Gastroesophageal sphincter (tissue), 3 donors: ENCODE data around the gene UGGT1.
A peak's percentile ranks its signal among the peaks of the same experiment; 100 is the strongest.

Source experiments
- CTCF ChIP-seq, 4 experiments: fragments of 200-600 bp in 2 of 4; fragments of 450-650 bp in 2 of 4; sonication (generic) in 1 of 4; IDR thresholded peaks; one replicate each; pipeline ENCODE4 v1.5.1; 2017 to 2019; ENCODE audit warnings: antibody characterized with exemption in 4 of 4, mild to moderate bottlenecking in 2 of 4, moderate library complexity in 2 of 4
- EP300 ChIP-seq: sonication (generic); formaldehyde crosslinking; IDR thresholded peaks from one replicate; pipeline ENCODE4 v1.6.1; 2017; ENCODE audit warnings: antibody characterized with exemption, mild to moderate bottlenecking
- POLR2A ChIP-seq, 2 donors: fragments of 450-650 bp; IDR thresholded peaks; one replicate each; pipeline ENCODE4 v1.6.1; 2017; ENCODE audit warnings: antibody characterized with exemption in 2 of 2, mild to moderate bottlenecking in 2 of 2, moderate library complexity in 1 of 2
- POLR2AphosphoS5 ChIP-seq: sonication (generic); formaldehyde crosslinking; IDR thresholded peaks from one replicate; pipeline ENCODE4 v1.6.1; 2017; ENCODE audit warnings: antibody characterized with exemption

GRCh38 chr2:128178650-128179460 lies 87.9 kb downstream of the UGGT1 start:
- TF ChIP-seq CTCF (IDR thresholded peaks at IDR 0.05) (peak; percentile 61 to 86 (median 70)), POLR2A (IDR thresholded peaks at IDR 0.05) (no peak), EP300 (no peak), POLR2AphosphoS5 (peak; percentile 84)
